AG04449 (cell line): ENCODE measurements around the gene GALC.

ENCODE experiments used
- CTCF ChIA-PET: fragments of 350-600 bp; formaldehyde crosslinking; extraction: SDS; loops from one replicate; lab custom pipeline; 2021; ENCODE audit warnings: antibody characterized with exemption; lab: Yijun Ruan, JAX
- POLR2A ChIA-PET: fragments of 400-600, 350-600 bp; formaldehyde crosslinking; extraction: SDS; loops from one replicate; lab custom pipeline; 2020; ENCODE audit warnings: antibody characterized with exemption, inconsistent platforms; lab: Yijun Ruan, JAX
- DNase-seq: peaks from one replicate; pipeline ENCODE4 v3.0.0-alpha.2; 2010; ENCODE audit warnings: low read depth, low spot score
- H3K4me3 ChIP-seq: 2 replicates; pipeline ENCODE4 v1.5.1; 2011; ENCODE audit warnings: low read depth, mild to moderate bottlenecking, control low read depth, low read length
- CTCF ChIP-seq: IDR thresholded peaks from one replicate; pipeline ENCODE4 v1.5.1; 2011; ENCODE audit warnings: mild to moderate bottlenecking, moderate library complexity, low read length, control low read depth, inconsistent platforms; ENCODE audit not compliant: insufficient read depth; ENCODE audit errors: missing control alignments

GALC gene

GRCh38 chr14:87894920-87895319 is 98.1 kb downstream of the GALC start:
- TF ChIP-seq CTCF: no peak
- POLR2A ChIA-PET: no interaction called here
- CTCF ChIA-PET: interaction anchor here (1.3 to 7.6 kb wide), 5 partner anchors 21 to 149 kb away, joined by 3 to 136 read pairs (median 7); no protein-coding TSS in a partner anchor
- no peak overlapping the region for H3K4me3 ChIP-seq
- no peak for DNase-seq

GRCh38 chr14:87892763-87893162 is 100.2 kb downstream of the GALC start:
- DNase-seq: no peak
- ChIA-PET POLR2A (no interaction called here), CTCF (no interaction called here)
- TF ChIP-seq CTCF: no peak
- H3K4me3 ChIP-seq: no peak overlapping the region

GRCh38 chr14:87888136-87888999 is 104.6 kb downstream of the GALC start:
- no peak for DNase-seq
- peak; percentile 13 for TF ChIP-seq CTCF
- ChIA-PET POLR2A (no interaction called here), CTCF (no interaction called here)
- H3K4me3 ChIP-seq: no peak overlapping the region

GRCh38 chr14:87883750-87884149 is 109.2 kb downstream of the GALC start:
- no peak for TF ChIP-seq CTCF
- no peak overlapping the region for H3K4me3 ChIP-seq
- POLR2A ChIA-PET: no interaction called here
- DNase-seq: no peak
- CTCF ChIA-PET: interaction anchor here (1.7 kb wide), 1 partner anchor 78 kb away, joined by 5 read pairs; no protein-coding TSS in a partner anchor
